ENCODE measurements around the gene TTBK2.

DNA sequence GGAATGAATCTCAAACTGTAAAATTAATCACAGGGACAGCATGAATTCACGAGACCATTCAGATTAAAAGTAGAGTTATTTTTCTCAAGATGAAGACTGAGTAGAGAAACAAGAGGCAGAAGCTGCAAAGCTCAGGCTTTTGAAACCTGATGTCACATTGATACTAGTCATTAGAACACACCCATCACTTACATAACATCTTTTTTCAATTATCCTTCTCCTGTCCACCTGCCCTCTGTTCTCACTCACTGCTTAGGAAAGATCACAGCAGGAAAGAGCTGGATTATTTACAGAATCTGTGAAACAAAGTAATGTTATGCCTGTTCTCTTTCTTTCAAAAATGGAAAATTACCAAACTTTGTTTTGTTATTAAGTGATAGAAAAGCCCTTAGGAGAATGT, 111.7 kb downstream of the TTBK2 start:
- TF ChIP-seq, protein P1, sequence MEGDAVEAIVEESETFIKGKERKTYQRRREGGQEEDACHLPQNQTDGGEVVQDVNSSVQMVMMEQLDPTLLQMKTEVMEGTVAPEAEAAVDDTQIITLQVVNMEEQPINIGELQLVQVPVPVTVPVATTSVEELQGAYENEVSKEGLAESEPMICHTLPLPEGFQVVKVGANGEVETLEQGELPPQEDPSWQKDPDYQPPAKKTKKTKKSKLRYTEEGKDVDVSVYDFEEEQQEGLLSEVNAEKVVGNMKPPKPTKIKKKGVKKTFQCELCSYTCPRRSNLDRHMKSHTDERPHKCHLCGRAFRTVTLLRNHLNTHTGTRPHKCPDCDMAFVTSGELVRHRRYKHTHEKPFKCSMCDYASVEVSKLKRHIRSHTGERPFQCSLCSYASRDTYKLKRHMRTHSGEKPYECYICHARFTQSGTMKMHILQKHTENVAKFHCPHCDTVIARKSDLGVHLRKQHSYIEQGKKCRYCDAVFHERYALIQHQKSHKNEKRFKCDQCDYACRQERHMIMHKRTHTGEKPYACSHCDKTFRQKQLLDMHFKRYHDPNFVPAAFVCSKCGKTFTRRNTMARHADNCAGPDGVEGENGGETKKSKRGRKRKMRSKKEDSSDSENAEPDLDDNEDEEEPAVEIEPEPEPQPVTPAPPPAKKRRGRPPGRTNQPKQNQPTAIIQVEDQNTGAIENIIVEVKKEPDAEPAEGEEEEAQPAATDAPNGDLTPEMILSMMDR (IDR thresholded peaks at IDR 0.05 in 8 of 11, conservative IDR thresholded peaks at IDR 0.05 in 3 of 11): no peak
- TF ChIP-seq POLR2A (IDR thresholded peaks at IDR 0.05) (no peak), POLR2AphosphoS5 (IDR thresholded peaks at IDR 0.05) (no peak)
